ENCODE measurements around the gene DCAF8.

DCAF8 gene

GRCh38 chr1:160167056-160167455 lies 95.3 kb downstream of the DCAF8 start:
- FAIRE-seq, result no peak

- no peak for FAIRE-seq
These were observed 96.0 kb downstream of the DCAF8 start for GRCh38 chr1:160166166-160166868.

Measured in A204.1 (cell line).